ENCODE results near the gene KLF3. TPM values are rescaled to one million over a fixed set of nuclear protein-coding genes. Genes with fewer than 3 reads are reported as not detected.

The KLF3 gene
- polyA plus RNA-seq, 10 donors = 30.8 to 46.4 (median 38.3) TPM

DNA sequence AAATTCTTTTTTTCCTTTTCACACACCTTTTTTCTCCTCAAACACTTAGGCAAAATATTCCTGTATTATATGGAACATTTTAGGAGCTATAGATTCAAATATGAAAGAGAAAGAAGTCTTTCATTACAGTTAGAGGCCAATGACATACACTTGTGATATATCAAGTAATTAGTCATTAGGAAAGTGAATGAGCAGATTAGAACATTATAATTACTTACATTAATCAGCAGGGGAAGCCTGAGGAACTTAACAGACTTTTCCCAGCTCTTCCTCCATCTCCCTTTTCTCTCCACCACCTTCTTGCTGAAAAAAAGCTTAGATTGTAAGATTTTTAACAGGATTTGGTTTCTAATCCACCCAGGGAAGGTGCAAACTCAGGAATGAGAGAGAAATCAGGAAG, 29.6 kb downstream of the KLF3 start:
- DNase-seq = no peak

DNA sequence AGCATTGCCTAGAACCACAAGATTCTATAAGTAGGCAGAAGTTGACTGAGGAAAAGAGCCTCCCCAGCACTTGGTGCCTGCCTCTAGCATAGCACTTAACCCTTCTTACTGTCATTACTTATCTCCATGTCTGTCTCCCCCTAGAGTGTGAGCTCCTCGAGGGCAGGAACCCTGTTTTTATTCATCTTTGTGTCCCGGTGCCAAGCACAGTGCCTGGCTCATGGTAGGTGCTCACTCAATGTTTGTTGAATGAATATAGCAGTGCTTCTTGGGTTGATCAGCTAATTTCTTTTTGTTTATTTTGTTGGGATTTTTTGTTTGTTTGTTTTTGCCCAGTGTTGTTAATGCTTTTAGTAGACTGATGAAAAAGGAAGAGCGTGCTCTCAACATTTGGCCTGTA, 30.3 kb downstream of the KLF3 start:
- DNase-seq = no peak

DNA sequence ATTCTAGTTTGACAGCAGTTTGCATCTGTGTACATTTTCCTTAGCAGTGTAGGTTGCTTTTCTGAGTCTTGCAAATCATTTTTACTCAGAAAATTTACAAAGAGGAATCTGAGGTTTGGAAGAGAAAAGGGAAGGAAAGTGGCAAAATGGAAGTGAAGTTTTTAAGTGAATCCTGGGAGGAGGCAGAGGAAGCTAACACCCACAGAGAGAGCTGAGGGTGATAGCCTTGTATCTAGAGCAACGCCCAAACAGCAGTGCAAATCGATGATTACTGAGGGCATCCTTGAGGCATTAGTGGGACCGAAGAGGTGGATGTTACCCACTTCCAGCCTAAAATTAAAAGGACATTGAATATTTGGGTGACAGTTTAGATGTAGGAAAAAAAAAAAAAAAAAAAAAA, 31.8 kb downstream of the KLF3 start:
- no peak for DNase-seq

DNA sequence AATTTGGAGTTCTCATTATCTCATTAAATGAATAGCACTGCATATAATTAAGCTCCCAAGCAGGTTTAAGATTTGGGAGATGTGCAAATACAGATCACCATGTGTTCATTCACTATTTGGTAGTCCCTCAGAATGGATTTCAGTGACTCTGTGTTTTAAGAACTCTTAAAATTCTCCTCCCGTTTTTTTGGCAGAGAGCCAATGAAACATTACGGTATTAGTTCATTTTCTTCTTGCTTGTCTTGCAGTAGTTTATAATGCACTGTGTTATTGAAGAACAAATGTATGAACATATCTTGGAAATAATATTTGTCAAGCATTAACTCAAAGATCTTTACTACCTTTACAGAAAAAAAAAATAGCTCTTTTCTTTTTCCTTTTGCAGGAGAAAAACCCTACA, 32.7 kb downstream of the KLF3 start:
- peak; percentile 54 to 72 (median 61) for DNase-seq

GRCh38 chr4:38698176-38698575, 34.2 kb downstream of the KLF3 start:
- DNase-seq = no peak

DNA sequence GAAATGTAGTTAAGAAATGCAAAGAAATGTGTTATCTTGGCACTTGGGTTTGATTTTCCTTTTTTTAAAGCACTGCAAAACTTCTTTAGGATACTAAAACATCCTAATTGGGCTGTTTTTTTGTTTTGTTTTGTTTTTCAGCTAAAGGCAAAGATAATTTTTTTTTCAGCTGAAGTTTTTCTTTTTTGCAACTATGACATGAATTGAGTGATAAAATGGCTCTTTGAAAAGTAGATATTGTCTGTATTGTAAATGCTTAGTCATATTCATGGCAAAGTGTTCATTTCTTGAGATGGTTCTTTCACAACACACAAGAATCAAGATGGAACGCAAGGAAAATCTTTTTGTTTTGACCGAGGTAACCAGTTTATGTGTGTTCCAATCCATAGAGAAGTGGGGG, 35.1 kb downstream of the KLF3 start:
- DNase-seq = no peak

DNA sequence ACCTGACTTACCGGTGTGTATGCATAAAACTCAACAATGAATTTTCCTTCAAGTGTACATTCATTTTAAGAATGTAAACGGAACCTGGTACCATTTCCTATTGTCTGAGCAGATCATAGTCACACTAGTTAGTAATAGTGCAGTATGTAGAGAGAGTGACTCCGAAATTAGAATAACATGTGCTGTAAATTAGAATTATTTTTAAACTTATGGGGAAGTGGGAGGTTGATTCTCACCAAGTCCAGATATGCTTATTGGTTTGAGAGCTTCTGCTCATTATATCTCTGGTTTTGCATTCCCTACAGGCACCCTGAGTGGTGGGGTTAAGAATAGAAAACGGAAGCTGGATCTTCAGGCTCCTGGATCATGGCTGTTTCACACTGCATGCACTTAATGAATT, 39.6 kb downstream of the KLF3 start:
- DNase-seq = no peak

- DNase-seq = no peak
Measured at GRCh38 chr4:38704622-38705154, 40.7 kb downstream of the KLF3 start.

DNA sequence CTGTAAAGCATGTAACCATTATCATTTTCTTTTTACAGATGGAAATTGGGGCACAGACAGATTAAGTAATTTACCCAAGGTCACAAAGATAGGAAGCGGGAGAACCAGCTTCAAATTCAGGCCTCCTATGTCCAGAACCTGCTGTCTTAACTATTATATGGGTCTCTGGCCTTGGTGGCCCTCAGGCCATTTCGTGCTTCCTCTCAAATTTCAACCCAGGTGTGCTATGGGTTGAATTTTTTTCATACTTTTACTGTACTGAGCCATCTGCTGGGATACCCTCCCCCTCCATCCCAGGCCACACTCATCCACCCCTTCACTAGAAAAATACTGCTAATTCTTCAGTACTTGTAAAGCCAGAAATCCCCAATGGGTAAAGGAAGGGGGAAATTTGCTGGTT, 42.3 kb downstream of the KLF3 start:
- no peak for DNase-seq

DNA sequence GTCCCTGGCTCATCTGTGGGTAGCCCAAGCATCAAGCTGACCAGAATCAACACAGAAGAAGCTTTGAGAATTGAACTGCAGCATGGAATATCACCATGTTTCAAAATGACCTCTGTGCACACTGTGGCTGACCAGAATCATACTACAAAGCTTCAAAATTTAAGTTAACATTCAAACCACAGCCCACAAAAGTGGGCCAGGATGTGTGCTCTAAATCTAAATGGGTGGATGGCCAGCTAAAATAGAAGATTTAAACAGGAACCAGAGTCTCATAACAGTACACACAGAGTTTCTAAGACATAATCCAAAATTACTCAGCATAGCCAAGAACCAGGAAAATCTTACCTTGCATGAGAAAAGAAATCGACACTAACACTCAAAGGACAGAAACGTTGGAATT, 46.1 kb downstream of the KLF3 start:
- DNase-seq = no peak

DNA sequence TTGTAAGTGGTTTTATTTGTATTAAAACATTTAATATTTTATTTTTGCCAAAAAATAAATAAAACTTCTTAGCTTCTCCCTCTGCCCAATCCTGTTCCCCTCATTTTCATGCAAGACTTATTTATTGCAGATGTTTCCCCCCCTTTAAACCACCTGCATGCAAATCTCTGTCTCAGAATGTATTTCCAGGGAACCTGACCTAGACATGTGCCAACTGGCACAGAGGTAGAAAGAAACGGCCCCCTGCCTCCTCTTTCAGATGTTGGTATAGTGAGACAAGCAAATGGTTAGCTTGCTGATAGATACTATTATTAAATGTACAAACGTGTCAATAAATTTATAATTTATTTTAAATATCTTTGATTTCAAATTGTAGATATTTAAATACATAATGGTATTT, 47.1 kb downstream of the KLF3 start:
- DNase-seq = no peak

DNA sequence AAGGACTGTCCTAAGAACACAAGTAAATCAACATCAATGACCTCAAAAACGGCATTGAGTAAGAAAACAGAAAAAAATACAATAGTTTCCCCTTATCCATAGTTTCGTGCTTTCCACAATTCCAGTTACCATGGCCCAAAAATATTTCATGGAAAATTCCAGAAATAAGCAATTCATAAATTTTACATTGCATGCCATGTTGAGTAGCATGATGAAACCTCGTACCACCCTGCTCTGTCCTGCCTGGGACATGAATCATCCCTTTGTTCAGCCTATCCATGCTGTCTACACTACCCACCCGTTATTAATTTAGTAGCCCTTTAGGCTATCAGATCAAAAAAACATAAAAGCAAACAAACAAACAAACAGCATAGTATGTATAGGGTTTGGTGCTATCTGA, 51.1 kb downstream of the KLF3 start:
- DNase-seq = no peak

DNA sequence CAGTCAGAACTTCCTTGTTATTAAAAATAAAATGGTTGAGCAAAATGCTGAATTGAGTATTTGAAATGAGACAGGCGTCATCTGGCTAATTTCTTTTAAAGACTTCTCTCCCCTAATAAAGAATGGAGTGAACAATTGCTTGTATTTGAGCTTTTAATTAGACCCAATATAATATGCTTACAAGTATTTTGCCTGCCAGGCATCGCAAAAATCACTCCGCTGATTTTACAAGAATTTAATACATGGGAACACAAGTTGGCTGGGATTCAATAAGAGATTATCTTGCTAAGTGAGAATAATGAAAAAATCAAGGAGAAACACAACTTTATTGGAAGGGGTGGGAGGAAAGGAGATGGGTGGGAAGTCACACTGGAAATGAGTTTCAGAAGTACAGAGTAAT, 52.3 kb downstream of the KLF3 start:
- no peak for DNase-seq

DNA sequence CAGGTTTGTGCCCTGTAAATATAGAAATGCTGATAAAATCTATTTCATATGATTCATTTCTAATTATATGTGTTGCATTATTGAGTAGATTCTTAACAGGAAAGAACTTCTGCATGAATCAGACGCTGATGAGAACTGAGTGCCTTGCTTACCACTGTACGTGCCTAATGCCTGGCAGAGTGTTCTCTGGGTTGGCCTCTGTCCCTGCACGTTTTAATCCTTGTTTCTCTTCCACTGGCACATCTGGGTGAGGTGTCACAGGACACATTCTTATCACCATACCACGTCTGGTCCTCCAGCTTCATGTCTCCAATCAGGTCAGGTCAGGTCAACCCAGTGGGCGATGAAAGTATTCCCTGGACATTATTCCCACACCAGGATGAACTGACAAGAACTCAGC, 53.6 kb downstream of the KLF3 start:
- no peak for DNase-seq

GRCh38 chr4:38723114-38723513, 59.1 kb downstream of the KLF3 start:
- no peak for DNase-seq

DNA sequence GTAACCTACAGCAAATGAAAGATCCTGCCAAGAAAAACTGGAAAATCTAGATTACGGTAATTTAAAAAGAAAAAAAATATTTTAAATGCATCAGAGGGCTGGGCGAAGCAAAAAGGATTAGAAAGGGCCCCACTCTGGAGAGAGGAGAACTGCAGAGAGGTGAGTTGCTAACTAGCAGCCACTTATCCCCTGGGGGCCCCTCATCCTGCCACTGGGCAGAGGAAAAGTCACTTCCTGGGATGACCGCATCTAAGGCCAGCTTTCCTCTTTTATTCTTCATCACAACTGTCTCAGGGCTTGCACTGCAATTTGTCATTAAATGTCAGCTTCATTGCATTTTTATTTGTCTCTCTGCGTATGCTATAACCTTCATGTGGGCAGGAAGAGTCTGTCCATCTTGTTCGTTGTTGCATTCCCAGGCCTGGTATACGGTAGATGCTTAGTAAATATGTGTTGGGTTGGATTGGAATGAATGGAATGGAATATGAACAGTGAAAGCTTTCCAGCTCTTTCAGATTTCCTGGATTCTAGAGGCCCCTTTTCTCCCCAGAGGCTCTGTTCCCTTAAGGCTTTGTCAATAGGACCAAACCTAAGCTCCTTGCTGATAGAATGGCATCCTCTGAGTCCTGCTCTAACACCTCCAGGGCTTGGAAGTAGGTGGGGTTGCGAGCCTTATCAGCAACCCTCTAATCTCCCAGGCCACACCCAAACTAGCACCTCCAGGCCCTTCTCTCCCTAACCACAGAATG, 59.9 kb downstream of the KLF3 start:
- no peak for DNase-seq

- DNase-seq = no peak
Measured at GRCh38 chr4:38724475-38724808, 60.4 kb downstream of the KLF3 start.

DNA sequence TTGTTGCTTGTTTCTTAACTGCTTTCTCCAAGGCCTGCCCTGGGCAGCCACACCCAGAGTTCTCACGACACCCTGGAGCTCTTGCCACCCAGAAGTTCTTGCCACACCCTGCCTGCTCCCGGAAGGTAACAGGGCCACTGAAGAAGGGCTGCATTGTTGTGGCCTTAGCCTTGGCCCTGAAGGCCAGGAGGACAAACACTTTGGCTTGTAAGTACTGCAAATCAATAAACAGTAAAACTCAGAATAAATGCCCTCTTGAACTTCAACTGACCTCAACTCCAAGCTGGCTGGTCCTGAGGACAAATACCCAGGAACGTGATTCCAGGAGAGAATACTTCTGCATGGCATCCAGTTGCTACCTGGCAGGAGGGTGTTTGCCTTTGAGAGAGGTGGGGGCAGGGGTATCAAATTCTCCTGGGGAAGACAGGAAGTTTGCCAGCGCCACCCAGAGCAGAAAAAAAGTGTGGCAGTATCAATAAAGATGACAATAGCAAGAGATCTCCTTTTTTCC, 64.7 kb downstream of the KLF3 start:
- no peak for DNase-seq

- no peak for DNase-seq
Measured at GRCh38 chr4:38730493-38730829, 66.5 kb downstream of the KLF3 start.

DNA sequence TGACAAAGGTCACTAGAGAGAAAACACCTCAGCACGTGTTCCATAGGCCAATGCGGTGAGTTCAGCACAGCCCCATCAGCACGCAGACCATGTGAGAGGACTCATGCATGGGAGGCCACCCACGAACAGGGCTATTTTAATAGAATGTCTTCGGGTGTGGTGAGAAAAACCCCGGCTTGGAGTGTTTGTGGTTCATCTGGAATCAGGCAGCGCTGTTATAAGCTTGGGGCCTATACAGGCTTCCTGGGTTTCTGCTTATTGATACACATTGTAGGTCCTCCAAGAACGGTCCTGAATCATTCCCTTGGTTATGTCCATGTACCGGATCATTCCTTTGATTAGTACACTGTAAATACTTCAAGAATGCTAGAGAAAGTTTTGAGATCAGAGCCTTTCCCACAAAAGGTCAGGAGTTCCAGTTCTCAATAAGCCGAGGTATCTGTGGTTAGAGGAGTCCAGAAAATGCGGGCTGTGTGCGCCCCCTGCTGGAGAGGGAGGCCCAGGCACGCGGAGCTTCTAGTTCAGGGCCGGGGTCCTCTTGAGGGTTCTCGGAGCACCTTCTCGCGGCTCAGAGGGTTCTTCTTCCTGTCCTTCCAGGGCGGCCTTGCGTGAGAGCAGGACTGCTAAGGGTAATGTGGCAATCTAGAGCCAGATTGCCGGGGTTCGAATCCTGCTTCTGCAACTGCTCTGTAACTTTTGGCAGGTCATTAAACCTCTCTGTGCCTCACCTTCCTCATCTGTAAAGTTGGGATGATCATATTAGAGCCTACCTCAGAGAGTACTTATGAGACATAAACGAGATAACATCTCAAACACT, 67.0 kb downstream of the KLF3 start:
- peak; percentile 84 to 92 (median 87) for DNase-seq

- DNase-seq = no peak
Measured at GRCh38 chr4:38733663-38734062, 69.7 kb downstream of the KLF3 start.

- DNase-seq = no peak
Measured at GRCh38 chr4:38734446-38734845, 70.4 kb downstream of the KLF3 start.

DNA sequence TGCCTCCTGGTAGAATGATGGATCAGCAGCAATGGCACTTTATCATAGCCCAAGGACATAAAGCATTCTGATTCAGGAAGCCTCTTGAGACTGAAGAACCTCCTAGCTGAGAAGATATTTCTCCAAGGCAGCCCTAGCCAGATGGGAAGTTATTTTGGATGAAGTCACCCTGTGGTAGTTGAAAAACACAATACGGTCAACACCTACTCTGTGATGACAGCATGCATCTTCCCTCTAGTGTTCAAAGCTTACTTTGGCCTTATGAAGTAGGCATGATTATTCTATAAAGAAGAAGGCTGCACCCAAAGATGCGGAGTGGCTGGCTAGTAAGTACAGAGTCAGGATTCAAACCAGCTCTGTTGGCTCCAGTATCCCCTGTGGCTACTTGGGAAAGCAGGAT, 70.9 kb downstream of the KLF3 start:
- no peak for DNase-seq
